ENCODE data around the gene BAHCC1.

DNA sequence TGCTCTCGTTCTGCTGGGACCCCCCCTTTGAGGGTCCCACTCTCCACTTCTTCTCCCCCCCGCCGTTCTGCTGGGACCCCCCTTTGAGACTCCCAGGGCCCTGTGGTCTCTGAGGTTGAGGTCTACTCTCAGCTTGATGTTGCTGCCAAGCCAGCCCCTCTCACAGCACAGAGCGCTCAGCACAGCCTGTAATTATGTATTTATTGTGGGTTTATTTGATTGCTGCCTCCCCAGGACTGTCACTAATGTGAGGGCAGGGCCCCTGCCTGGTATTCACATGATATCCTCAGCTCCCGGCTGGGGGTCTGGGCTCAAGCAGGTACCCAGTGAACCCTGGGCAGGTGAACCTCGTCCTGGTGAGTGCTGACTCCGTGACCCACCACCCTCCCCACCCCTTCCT, 81.9 kb downstream of the BAHCC1 start:
- TF ChIP-seq CTCF (IDR thresholded peaks at IDR 0.05; ENCODE audit: low read length), result no peak
- no peak for TF ChIP-seq EZH2 (IDR thresholded peaks at IDR 0.05; ENCODE audit: borderline replicate concordance, low read length)

Data from OCI-LY1 (cell line).